Thyroid gland (tissue), 4 donors: ENCODE results near the gene MINK1.

Experiments used
- POLR2A ChIP-seq, 2 donors: fragments of 450-650 bp; IDR thresholded peaks; one replicate each; pipeline ENCODE4 v1.6.1; 2017; ENCODE audit warnings: antibody characterized with exemption in 2 of 2, mild to moderate bottlenecking in 2 of 2, moderate library complexity in 1 of 2
- TF ChIP-seq, protein P1 (sequence below), 6 experiments: fragments of 200-600 bp in 3 of 6; fragments of 450-650 bp in 3 of 6; sonication (generic) in 3 of 6; IDR thresholded peaks; one replicate each; pipeline ENCODE4 v1.5.1; 2016 to 2019; ENCODE audit warnings: antibody characterized with exemption in 6 of 6, mild to moderate bottlenecking in 2 of 6, inconsistent platforms in 1 of 6, moderate library complexity in 1 of 6

DNA sequence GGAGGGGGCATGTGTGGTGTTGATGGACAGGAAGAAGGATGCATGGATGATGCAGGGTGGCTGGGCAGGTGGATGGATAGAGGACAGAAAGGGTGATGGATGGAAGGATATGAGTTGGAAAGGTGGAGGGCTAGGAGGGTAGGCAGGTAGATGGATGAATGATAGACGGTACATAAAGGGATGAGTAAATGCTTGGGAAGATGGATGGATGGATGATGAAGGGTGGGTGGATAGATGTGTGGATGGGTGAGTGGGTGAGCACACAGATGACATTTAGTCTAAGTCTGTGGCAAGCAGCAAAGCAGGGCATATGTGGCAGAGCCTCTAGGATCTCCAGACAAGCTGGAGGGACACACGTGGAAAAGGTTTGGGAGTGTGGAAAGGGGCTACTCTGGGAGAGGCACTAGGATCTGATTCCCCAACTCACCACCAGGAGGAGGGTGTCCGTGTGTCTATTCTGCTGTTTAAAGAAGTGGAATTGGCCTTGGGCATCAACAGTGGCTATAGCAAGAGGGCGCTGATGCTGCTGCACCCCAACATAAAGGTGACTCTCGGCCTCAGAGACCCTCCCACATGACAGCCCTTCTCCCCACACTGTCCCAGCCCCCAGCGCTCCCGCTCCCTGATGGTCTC lies 18.0 kb upstream of the MINK1 start:
- TF ChIP-seq, protein P1, sequence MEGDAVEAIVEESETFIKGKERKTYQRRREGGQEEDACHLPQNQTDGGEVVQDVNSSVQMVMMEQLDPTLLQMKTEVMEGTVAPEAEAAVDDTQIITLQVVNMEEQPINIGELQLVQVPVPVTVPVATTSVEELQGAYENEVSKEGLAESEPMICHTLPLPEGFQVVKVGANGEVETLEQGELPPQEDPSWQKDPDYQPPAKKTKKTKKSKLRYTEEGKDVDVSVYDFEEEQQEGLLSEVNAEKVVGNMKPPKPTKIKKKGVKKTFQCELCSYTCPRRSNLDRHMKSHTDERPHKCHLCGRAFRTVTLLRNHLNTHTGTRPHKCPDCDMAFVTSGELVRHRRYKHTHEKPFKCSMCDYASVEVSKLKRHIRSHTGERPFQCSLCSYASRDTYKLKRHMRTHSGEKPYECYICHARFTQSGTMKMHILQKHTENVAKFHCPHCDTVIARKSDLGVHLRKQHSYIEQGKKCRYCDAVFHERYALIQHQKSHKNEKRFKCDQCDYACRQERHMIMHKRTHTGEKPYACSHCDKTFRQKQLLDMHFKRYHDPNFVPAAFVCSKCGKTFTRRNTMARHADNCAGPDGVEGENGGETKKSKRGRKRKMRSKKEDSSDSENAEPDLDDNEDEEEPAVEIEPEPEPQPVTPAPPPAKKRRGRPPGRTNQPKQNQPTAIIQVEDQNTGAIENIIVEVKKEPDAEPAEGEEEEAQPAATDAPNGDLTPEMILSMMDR (IDR thresholded peaks at IDR 0.05) = no peak
- TF ChIP-seq POLR2A (IDR thresholded peaks at IDR 0.05) = no peak
